Measurements from ENCODE around the gene PTH1R. TPM values are rescaled to one million over a fixed set of nuclear protein-coding genes. Genes with fewer than 3 reads are reported as not detected.

Gene PTH1R
- polyA plus RNA-seq, 2 of the 4 experiments (the other 2 are of a cell fraction) = 0.45 to 0.53 TPM

GRCh38 chr3:46869440-46869839, 8.1 kb upstream of the PTH1R start (continued):
- TF ChIP-seq, protein P1, sequence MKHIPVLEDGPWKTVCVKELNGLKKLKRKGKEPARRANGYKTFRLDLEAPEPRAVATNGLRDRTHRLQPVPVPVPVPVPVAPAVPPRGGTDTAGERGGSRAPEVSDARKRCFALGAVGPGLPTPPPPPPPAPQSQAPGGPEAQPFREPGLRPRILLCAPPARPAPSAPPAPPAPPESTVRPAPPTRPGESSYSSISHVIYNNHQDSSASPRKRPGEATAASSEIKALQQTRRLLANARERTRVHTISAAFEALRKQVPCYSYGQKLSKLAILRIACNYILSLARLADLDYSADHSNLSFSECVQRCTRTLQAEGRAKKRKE (CRISPR knock-in tag; IDR thresholded peaks at IDR 0.05; ENCODE audit: low read depth) = no peak
- no peak for TF ChIP-seq RFX5 (IDR thresholded peaks at IDR 0.05)
- TF ChIP-seq, protein P2, sequence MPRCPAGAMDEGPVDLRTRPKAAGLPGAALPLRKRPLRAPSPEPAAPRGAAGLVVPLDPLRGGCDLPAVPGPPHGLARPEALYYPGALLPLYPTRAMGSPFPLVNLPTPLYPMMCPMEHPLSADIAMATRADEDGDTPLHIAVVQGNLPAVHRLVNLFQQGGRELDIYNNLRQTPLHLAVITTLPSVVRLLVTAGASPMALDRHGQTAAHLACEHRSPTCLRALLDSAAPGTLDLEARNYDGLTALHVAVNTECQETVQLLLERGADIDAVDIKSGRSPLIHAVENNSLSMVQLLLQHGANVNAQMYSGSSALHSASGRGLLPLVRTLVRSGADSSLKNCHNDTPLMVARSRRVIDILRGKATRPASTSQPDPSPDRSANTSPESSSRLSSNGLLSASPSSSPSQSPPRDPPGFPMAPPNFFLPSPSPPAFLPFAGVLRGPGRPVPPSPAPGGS (IDR thresholded peaks at IDR 0.05) = no peak

DNA sequence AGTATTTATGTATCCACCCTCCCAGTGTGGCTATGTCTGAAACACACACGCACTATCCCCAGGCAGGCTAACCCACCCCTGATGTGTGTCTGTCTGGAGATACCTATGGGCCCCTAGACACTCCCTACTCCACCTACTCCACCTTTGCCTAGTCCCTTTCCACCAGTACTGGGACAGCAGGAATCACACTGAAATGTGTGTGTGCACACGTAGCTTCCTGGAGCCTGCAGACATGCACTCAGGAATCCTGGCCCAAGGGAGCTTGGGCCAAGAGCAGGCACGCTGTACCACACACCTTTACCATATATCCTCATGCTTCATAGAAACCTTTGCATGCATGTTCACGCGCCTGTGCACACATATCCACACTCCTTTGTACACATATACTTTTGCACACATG, 6.9 kb upstream of the PTH1R start:
- no peak overlapping the region for H3K27ac ChIP-seq
- ATAC-seq = no peak
- no peak for DNase-seq (ENCODE audit: low read depth in 1 of 2, low spot score in 1 of 2)
- H3K9me3 ChIP-seq = no peaks in the 10 kb centered on the region
- TF ChIP-seq PHF8 (IDR thresholded peaks at IDR 0.05; ENCODE audit: borderline replicate concordance, low read depth) (no peak), SREBF2 (IDR thresholded peaks at IDR 0.05) (no peak), SMC3 (IDR thresholded peaks at IDR 0.05) (no peak)
- 76% methylated on average over 5 of the region's 5 CpGs for WGBS (ENCODE audit: missing lambda C conversion rate)
- CTCF ChIA-PET = interaction anchor here (0.9 to 2.7 kb wide), 7 partner anchors 9 to 27 kb away, joined by 3 to 10 read pairs (median 3); no protein-coding TSS in a partner anchor
- no peak for FAIRE-seq
- H3K4me2 ChIP-seq = no peak overlapping the region
- no peak overlapping the region for H3K4me3 ChIP-seq
- POLR2A ChIA-PET = no interaction called here
- no peaks in the 10 kb centered on the region for H3K4me1 ChIP-seq

- no peak overlapping the region for H3K4me3 ChIP-seq
- ChIA-PET CTCF (interaction anchor here (0.9 to 2.7 kb wide), 7 partner anchors 8 to 26 kb away, joined by 3 to 10 read pairs (median 3); partner anchors contain the start of gene MYL3), POLR2A (no interaction called here)
- 46% methylated on average over 6 of the region's 10 CpGs for WGBS (ENCODE audit: missing lambda C conversion rate)
- DNase-seq (ENCODE audit: low read depth in 1 of 2, low spot score in 1 of 2) = no peak
- no peak for ATAC-seq
- no peak overlapping the region for H3K4me2 ChIP-seq
- H3K4me1 ChIP-seq = no peaks in the 10 kb centered on the region
- no peak overlapping the region for H3K27ac ChIP-seq
- no peaks in the 10 kb centered on the region for H3K9me3 ChIP-seq
- FAIRE-seq = no peak
- no peak for TF ChIP-seq GATA3 (IDR thresholded peaks at IDR 0.05; ENCODE audit: borderline replicate concordance)
- TF ChIP-seq BHLHE40 (IDR thresholded peaks at IDR 0.05; ENCODE audit: low read depth, low read length) = no peak
- TF ChIP-seq MAFK (IDR thresholded peaks at IDR 0.05; ENCODE audit: partially characterized antibody) = no peak
Measured at GRCh38 chr3:46871222-46871621, 6.3 kb upstream of the PTH1R start.

DNA sequence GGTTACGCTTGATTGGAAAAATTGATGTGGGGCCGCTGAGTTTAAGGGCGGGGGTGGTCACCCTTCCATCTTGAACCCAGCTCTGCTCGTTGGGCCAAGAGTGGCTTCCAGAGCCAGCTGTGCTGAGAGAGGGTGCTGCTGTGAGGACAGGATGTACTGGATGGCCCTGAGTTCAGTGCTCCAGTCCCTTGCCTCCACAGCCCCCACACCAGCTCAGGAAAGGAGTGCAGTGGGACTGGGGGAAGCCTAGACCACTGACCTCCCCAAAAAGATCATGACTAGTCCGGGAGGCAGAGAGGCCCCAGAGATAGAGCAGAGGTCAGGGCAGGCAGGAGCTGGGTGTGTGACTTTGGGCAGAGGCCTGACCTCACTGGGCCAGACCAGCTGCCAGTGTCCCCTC, 4.0 kb upstream of the PTH1R start:
- no peak overlapping the region for H3K4me3 ChIP-seq
- WGBS (ENCODE audit: missing lambda C conversion rate) = 59% methylated on average over 4 of the region's 5 CpGs
- POLR2A ChIA-PET = no interaction called here
- peaks cover 8% of the 10 kb centered on the region for H3K4me1 ChIP-seq
- CTCF ChIA-PET = interaction anchor here (0.5 to 2.6 kb wide), 4 partner anchors 17 to 1068 kb away, joined by 3 to 12 read pairs (median 3); no protein-coding TSS in a partner anchor
- no peaks in the 10 kb centered on the region for H3K9me3 ChIP-seq
- DNase-seq (ENCODE audit: low read depth in 1 of 2, low spot score in 1 of 2) = no peak
- no peak overlapping the region for H3K27ac ChIP-seq
- ATAC-seq = no peak
- H3K4me2 ChIP-seq = no peak overlapping the region
- FAIRE-seq = no peak
- TF ChIP-seq RAD21 (conservative IDR thresholded peaks at IDR 0.05 in 1 of 2, IDR thresholded peaks at IDR 0.05 in 1 of 2) (no peak), POLR2AphosphoS2 (conservative IDR thresholded peaks at IDR 0.05; ENCODE audit: low read length) (no peak), MAFK (IDR thresholded peaks at IDR 0.05; ENCODE audit: partially characterized antibody) (no peak), TFCP2L1 (CRISPR knock-in tag; IDR thresholded peaks at IDR 0.05) (no peak), ZC3H11A (IDR thresholded peaks at IDR 0.05) (no peak), E2F6 (IDR thresholded peaks at IDR 0.05; ENCODE audit: borderline replicate concordance, low read depth) (no peak), PHF8 (IDR thresholded peaks at IDR 0.05; ENCODE audit: borderline replicate concordance, low read depth) (no peak), ZFP36 (IDR thresholded peaks at IDR 0.05; ENCODE audit: borderline replicate concordance, partially characterized antibody) (no peak), ESRRA (IDR thresholded peaks at IDR 0.05; ENCODE audit: borderline replicate concordance, low read length) (no peak), CHD4 (IDR thresholded peaks at IDR 0.05; ENCODE audit: borderline replicate concordance) (no peak), MYC (IDR thresholded peaks at IDR 0.05; ENCODE audit: borderline replicate concordance, low read length) (no peak)
- TF ChIP-seq, protein P1 (CRISPR knock-in tag; IDR thresholded peaks at IDR 0.05; ENCODE audit: low read depth) = no peak
- TF ChIP-seq, protein P2 (IDR thresholded peaks at IDR 0.05) = no peak
- TF ChIP-seq, protein P3, sequence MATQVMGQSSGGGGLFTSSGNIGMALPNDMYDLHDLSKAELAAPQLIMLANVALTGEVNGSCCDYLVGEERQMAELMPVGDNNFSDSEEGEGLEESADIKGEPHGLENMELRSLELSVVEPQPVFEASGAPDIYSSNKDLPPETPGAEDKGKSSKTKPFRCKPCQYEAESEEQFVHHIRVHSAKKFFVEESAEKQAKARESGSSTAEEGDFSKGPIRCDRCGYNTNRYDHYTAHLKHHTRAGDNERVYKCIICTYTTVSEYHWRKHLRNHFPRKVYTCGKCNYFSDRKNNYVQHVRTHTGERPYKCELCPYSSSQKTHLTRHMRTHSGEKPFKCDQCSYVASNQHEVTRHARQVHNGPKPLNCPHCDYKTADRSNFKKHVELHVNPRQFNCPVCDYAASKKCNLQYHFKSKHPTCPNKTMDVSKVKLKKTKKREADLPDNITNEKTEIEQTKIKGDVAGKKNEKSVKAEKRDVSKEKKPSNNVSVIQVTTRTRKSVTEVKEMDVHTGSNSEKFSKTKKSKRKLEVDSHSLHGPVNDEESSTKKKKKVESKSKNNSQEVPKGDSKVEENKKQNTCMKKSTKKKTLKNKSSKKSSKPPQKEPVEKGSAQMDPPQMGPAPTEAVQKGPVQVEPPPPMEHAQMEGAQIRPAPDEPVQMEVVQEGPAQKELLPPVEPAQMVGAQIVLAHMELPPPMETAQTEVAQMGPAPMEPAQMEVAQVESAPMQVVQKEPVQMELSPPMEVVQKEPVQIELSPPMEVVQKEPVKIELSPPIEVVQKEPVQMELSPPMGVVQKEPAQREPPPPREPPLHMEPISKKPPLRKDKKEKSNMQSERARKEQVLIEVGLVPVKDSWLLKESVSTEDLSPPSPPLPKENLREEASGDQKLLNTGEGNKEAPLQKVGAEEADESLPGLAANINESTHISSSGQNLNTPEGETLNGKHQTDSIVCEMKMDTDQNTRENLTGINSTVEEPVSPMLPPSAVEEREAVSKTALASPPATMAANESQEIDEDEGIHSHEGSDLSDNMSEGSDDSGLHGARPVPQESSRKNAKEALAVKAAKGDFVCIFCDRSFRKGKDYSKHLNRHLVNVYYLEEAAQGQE (IDR thresholded peaks at IDR 0.05) = no peak
- TF ChIP-seq, protein P4, sequence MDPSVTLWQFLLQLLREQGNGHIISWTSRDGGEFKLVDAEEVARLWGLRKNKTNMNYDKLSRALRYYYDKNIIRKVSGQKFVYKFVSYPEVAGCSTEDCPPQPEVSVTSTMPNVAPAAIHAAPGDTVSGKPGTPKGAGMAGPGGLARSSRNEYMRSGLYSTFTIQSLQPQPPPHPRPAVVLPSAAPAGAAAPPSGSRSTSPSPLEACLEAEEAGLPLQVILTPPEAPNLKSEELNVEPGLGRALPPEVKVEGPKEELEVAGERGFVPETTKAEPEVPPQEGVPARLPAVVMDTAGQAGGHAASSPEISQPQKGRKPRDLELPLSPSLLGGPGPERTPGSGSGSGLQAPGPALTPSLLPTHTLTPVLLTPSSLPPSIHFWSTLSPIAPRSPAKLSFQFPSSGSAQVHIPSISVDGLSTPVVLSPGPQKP (IDR thresholded peaks at IDR 0.05; ENCODE audit: low read depth, low read length) = no peak
